IPS DF 6.9 (cell line): ENCODE data around the gene SPHK2.

Source experiments
- DNase-seq: peaks from one replicate; pipeline ENCODE4 v3.0.0-alpha.2; 2013; ENCODE audit warnings: low read depth, low spot score
- H3K27ac ChIP-seq: one replicate; pipeline ENCODE4 v1.5.1; 2013; ENCODE audit warnings: low read length, control low read depth
- H3K27me3 ChIP-seq: 2 replicates; pipeline ENCODE4 v1.6.1; 2013; ENCODE audit warnings: mild to moderate bottlenecking, low read length; ENCODE audit not compliant: control insufficient read depth, insufficient read depth
- H3K36me3 ChIP-seq: 2 replicates; pipeline ENCODE4 v1.6.1; 2013; ENCODE audit warnings: low read length; ENCODE audit not compliant: control insufficient read depth, insufficient read depth
- H3K4me1 ChIP-seq: 2 replicates; pipeline ENCODE4 v1.6.1; 2013; ENCODE audit warnings: low read length; ENCODE audit not compliant: control insufficient read depth, insufficient read depth
- H3K4me3 ChIP-seq: 2 replicates; pipeline ENCODE4 v1.5.1; 2013; ENCODE audit warnings: mild to moderate bottlenecking, low read length
- H3K9me3 ChIP-seq: 2 replicates; pipeline ENCODE4 v1.6.1; 2013; ENCODE audit warnings: low read length, inconsistent platforms; ENCODE audit not compliant: control insufficient read depth, insufficient read depth
- WGBS: extraction: QIAGEN DNeasy Blood & Tissue Kit; methylation state at CpG from one replicate; pipeline ENCODE4 v1.1.7; 2013; ENCODE audit warnings: mixed read lengths, missing lambda C conversion rate; ENCODE audit not compliant: insufficient read length, insufficient coverage; 5-methylcytosine and 5-hydroxymethylcytosine counted together

Gene SPHK2

GRCh38 chr19:48637948-48638830 is 18.9 kb downstream of the SPHK2 start:
- H3K27ac ChIP-seq, result no peak overlapping the region
- no CpG with 5 or more reads among the region's 29 CpGs for WGBS
- H3K4me1 ChIP-seq, result peaks cover 13% of the 10 kb centered on the region; the same call in 1 of the 2 replicates
- peak overlapping the region; percentile 18; the same call in 1 of the 2 replicates for H3K4me3 ChIP-seq
- H3K27me3 ChIP-seq, result no peaks in the 10 kb centered on the region; the same call in 1 of the 2 replicates
- no peaks in the 10 kb centered on the region for H3K9me3 ChIP-seq
- DNase-seq, result no peak
- no peaks in the 10 kb centered on the region for H3K36me3 ChIP-seq

DNA sequence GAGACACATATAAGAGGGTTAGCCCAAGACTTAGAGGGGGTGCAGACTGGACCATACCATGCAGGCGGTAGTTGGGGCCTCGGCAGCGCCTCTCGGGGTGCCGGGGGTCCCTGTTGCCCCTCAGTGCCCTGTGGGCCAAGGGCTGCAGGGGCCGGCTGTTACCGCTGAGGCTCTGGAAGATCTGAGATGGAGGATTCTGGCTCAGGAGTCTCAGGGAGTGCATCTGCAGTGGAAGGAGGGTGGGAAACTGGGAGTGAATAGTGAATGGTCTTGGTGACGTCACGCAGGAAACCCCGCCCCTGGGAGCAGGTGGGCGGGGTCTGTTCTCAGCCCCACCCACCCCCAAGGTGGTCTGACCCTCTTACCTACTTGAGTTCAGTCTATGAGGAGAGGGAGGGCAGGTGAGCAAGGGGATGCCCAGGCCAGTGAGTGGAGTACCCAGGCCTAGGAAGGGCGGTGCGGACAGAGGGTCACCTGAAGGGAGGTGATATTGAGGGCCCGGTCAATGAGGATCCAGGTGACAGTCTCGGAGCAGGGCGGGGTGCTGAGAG is 19.6 kb downstream of the SPHK2 start:
- DNase-seq, result no peak
- H3K9me3 ChIP-seq, result no peaks in the 10 kb centered on the region
- no CpG with 5 or more reads among the region's 16 CpGs for WGBS
- H3K4me3 ChIP-seq, result no peak overlapping the region
- H3K27ac ChIP-seq, result no peak overlapping the region
- peaks cover 13% of the 10 kb centered on the region; the same call in 1 of the 2 replicates for H3K4me1 ChIP-seq
- no peaks in the 10 kb centered on the region; the same call in 1 of the 2 replicates for H3K27me3 ChIP-seq
- H3K36me3 ChIP-seq, result no peaks in the 10 kb centered on the region

DNA sequence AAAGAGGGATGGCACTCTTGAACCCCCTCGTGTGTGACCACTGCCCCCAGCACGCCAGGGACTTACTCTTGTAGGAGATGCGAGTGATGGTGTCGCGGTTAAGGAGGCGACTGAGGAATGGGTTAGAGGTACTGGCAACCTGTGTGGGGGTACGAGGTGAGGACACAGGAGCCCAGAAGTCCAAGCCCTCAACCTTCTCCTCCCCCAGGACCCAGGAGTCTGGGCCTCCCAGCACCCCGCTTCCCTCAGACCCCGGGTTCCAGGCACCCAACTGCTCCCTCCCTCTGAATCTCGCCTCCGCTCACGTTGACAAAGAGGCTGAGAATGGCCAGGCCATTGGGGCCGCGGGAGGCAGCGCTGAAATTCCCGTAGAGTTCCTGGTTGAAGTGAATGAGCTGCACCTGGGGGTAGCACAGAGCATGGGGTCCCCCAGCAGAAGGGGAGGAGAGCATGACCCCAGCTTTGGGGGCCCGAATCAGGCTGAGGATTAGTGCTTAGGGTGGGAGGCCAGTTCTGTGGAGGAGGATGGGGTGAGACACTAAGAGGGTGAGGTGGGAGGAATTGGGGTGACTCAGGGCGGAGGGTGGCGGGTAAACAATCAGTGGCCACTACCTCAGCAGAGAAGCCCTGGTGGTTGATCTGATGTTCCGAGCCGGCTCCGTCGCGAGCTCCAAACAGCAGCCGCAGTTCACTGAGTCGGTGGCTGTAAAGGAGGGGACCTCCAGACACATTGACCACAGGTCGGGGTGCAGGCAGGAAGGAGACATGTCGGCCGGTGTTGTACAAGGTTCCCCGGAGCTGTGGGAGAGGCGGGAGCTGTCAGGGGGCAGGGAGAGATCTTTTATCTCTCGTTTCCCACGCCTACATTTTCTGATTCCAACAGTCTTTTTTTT is 20.4 kb downstream of the SPHK2 start:
- no CpG with 5 or more reads among the region's 33 CpGs for WGBS
- Histone ChIP-seq H3K4me3 (no peak overlapping the region), H3K4me1 (peaks cover 10% of the 10 kb centered on the region; the same call in 1 of the 2 replicates), H3K27me3 (no peaks in the 10 kb centered on the region; the same call in 1 of the 2 replicates), H3K27ac (no peak overlapping the region), H3K36me3 (no peaks in the 10 kb centered on the region), H3K9me3 (no peaks in the 10 kb centered on the region)
- DNase-seq, result no peak

- H3K4me3 ChIP-seq, result no peak overlapping the region
- peaks cover 10% of the 10 kb centered on the region; the same call in 1 of the 2 replicates for H3K4me1 ChIP-seq
- WGBS, result no CpG with 5 or more reads among the region's 2 CpGs
- H3K27me3 ChIP-seq, result no peaks in the 10 kb centered on the region
- no peaks in the 10 kb centered on the region for H3K36me3 ChIP-seq
- no peaks in the 10 kb centered on the region for H3K9me3 ChIP-seq
- no peak overlapping the region for H3K27ac ChIP-seq
- DNase-seq, result no peak
Measured at GRCh38 chr19:48641850-48642249, 22.5 kb downstream of the SPHK2 start.

DNA sequence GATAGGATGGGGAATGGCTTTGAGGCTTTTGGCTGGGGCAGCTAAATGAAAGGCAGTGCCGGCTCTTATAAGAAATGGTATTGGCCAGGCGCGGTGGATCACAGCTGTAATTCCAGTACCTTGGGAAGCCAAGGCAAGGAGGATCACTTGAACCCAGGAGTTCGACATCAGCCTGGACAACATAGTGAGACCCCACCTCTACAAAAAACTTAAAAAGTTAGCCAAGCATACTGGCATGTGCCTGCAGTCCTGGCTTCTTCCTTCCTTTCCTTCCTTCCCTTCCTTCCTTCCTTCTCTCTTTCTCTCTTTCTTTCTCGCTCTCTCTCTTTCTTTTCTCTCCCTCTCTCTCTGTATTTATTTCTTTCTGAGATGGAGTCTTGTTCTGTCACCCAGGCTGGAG is 23.6 kb downstream of the SPHK2 start:
- no peak overlapping the region for H3K4me3 ChIP-seq
- no CpG with 5 or more reads among the region's 5 CpGs for WGBS
- no peaks in the 10 kb centered on the region for H3K36me3 ChIP-seq
- no peaks in the 10 kb centered on the region for H3K9me3 ChIP-seq
- H3K27ac ChIP-seq, result no peak overlapping the region
- no peak for DNase-seq
- peaks cover 10% of the 10 kb centered on the region; the same call in 1 of the 2 replicates for H3K4me1 ChIP-seq
- no peaks in the 10 kb centered on the region for H3K27me3 ChIP-seq

GRCh38 chr19:48644355-48644754 is 25.0 kb downstream of the SPHK2 start:
- WGBS, result no CpG with 5 or more reads among the region's 4 CpGs
- H3K4me3 ChIP-seq, result peak overlapping the region; percentile 14; the same call in 1 of the 2 replicates

GRCh38 chr19:48644839-48645619 is 25.7 kb downstream of the SPHK2 start:
- H3K4me1 ChIP-seq, result no peaks in the 10 kb centered on the region
- H3K36me3 ChIP-seq, result no peaks in the 10 kb centered on the region
- H3K27ac ChIP-seq, result no peak overlapping the region
- no peak for DNase-seq
- H3K27me3 ChIP-seq, result no peaks in the 10 kb centered on the region
- WGBS, result no CpG with 5 or more reads among the region's 25 CpGs
- H3K4me3 ChIP-seq, result peak overlapping the region; percentile 63; the same call in 1 of the 2 replicates
- no peaks in the 10 kb centered on the region for H3K9me3 ChIP-seq

More at GRCh38 chr19:48644355-48644754, 25.0 kb downstream of the SPHK2 start:
- Histone ChIP-seq H3K27ac (no peak overlapping the region), H3K9me3 (no peaks in the 10 kb centered on the region), H3K27me3 (no peaks in the 10 kb centered on the region), H3K4me1 (0 out of 2 replicates have a peak, but pooled peaks cover 3% of the 10 kb centered on the region), H3K36me3 (no peaks in the 10 kb centered on the region)
- DNase-seq, result no peak

DNA sequence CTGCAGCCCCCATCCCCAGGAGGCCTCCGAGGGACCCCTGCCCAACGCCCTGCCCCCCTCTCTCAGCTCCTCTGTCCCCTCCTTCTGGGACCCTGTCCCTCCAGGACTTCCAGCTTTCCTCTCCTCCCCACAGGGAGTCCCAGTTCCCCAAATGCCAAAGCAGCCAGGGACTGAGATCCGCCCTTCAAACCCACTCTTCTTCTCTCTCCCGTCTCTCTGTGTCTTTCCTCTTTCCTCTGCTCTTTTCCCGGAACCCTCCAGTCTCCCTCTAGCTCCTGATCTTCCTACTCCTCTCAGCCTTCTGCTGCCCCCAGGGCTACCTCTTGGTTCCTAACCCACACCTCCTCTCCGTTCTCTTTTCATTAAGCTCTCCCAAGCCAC is 26.3 kb downstream of the SPHK2 start:
- H3K36me3 ChIP-seq, result no peaks in the 10 kb centered on the region
- WGBS, result no CpG with 5 or more reads among the region's 6 CpGs
- no peak for DNase-seq
- H3K27ac ChIP-seq, result no peak overlapping the region
- no peaks in the 10 kb centered on the region for H3K27me3 ChIP-seq
- H3K4me1 ChIP-seq, result no peaks in the 10 kb centered on the region
- no peaks in the 10 kb centered on the region for H3K9me3 ChIP-seq
- H3K4me3 ChIP-seq, result peak overlapping the region; percentile 63; the same call in 1 of the 2 replicates

GRCh38 chr19:48646001-48646721 is 26.9 kb downstream of the SPHK2 start, which contains the start of gene CA11:
TSS of gene CA11 (minus strand) at chr19:48646187. CDS start at chr19:48645632, 555 bp downstream.
- no peaks in the 10 kb centered on the region for H3K4me1 ChIP-seq
- no peaks in the 10 kb centered on the region for H3K9me3 ChIP-seq
- WGBS, result no CpG with 5 or more reads among the region's 33 CpGs
- no peak for DNase-seq
- no peaks in the 10 kb centered on the region for H3K27me3 ChIP-seq
- no peaks in the 10 kb centered on the region for H3K36me3 ChIP-seq
- no peak within 1 kb of the TSS for H3K27ac ChIP-seq
- peak within 1 kb of the TSS; percentile 63; the same call in 1 of the 2 replicates for H3K4me3 ChIP-seq
